KOPT-K1 (cell line): Measurements from ENCODE around the gene LMCD1.

Experiments used
- H3K27ac ChIP-seq: fragments of 200-600 bp; sonication (generic); 2 replicates; pipeline ENCODE4 v1.5.1; 2016; ENCODE audit warnings: antibody characterized with exemption, mild to moderate bottlenecking, low read depth, low read length; ENCODE audit not compliant: poor library complexity, severe bottlenecking
- H3K36me3 ChIP-seq: fragments of 200-600 bp; sonication (generic); 2 replicates; pipeline ENCODE4 v1.5.1; 2017; ENCODE audit warnings: antibody characterized with exemption, mild to moderate bottlenecking, low read length, moderate library complexity; ENCODE audit not compliant: insufficient read depth
- H3K9me3 ChIP-seq: fragments of 200-600 bp; sonication (generic); 2 replicates; pipeline ENCODE4 v1.5.1; 2017; ENCODE audit warnings: antibody characterized with exemption, low read length, mild to moderate bottlenecking; ENCODE audit not compliant: insufficient read depth, poor library complexity, severe bottlenecking

Gene LMCD1

DNA sequence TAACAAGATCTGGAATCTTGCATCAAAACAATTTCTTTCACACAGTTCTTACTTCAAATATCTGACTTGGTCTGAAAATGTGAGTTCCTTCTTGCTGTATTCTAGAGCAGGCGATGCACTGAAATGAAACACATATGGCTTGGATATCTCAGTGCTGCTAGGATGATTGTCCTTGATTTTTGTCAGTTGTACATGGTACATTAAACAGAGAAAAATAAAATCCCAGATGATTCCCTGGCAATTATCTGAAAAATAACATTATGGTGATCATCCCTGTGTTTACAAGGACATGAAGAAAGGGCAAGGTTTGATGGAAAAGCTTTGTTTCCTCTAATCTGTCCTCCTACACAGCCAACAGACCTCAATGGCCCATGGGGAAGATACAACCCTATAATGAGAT lies 10.6 kb downstream of the LMCD1 start:
- Histone ChIP-seq H3K27ac (no peak overlapping the region), H3K9me3 (no peaks in the 10 kb centered on the region), H3K36me3 (no peaks in the 10 kb centered on the region)

DNA sequence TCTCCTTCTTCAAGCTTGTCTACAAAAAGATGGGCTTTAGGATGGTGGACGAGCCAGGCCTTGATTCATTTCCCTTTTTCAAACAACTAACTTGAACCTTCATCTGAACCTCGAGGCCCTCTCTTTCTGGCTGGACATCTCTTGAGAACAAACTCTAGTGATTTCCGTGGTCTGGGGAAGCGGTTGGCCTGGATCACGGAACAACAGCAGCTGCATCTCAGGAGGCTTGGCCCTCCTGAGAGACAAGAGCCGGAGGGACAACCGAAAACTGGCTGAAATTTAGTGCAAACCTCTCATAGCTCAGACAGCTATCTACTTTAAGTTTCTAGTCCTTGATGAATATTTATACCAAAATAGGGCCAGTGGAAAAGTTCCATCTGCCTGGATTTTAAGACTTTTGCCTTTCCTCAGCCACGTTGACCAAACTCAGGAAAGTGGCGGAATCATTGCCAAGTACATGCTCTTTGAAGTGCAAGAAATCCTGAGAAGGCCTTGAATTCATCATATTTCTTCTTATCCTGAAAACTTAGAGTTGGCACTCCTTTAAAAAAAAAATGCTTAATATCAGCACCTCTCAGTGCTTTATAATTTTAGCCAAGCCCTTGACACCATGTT lies 14.5 kb downstream of the LMCD1 start:
- Histone ChIP-seq H3K9me3 (no peaks in the 10 kb centered on the region), H3K27ac (no peak overlapping the region), H3K36me3 (no peaks in the 10 kb centered on the region)

DNA sequence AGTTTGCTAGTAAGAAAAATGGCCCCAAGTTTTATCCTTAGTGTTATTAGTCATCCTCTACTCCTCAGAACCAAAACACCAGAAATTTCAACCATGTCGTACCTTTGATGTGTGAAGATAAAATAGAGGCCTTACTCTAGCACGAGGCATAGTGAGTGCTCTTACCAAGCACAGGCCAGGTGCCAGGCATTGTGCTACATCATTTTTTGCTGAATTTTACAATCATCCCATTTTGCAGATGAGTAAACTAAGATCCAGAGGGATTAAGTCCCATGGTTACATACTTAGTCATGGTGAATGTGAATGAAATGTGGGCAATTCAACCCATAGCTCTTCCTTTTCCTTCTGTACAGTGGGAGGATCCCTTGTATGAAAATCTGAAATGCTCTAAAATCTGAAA lies 15.2 kb downstream of the LMCD1 start:
- Histone ChIP-seq H3K36me3 (no peaks in the 10 kb centered on the region), H3K27ac (no peak overlapping the region), H3K9me3 (no peaks in the 10 kb centered on the region)

DNA sequence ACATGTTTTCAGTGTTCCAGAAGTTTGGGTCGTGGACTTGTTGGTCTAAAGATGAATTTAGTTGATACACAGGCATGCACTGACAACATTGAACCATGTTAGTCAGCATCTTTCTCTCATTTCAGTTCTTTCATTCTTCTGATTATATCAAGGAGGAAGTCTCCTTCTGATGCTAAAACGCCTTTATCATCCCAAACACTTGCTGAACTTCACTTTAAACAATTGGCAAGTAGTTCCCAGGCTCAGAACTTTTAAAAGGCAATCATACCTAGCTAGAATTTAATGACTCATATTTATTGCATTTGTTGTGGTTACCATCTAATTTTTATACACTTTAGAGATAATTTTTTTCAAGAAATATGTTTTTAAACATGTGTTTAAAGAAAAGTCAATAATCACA lies 15.9 kb downstream of the LMCD1 start:
- no peaks in the 10 kb centered on the region for H3K9me3 ChIP-seq
- H3K27ac ChIP-seq = no peak overlapping the region
- no peaks in the 10 kb centered on the region for H3K36me3 ChIP-seq

DNA sequence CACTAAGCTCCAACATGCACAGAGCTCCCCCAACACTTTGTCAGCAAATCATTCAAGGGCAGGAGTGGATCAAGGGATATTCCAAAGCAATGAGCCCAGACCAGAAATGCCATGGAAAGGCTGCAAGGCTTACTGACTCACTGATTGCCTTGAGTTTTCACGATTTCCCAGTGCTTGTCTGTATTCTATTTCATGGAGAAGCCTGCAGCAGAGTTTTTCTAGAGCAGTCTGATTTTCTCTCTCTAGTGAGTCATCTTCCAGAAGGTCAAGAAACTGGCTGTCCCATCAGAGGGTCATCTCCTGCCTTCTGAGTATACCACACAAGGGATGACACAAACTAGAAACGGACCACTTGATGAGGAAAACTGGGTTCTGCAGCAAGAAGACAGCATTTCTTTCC lies 16.5 kb downstream of the LMCD1 start:
- no peaks in the 10 kb centered on the region for H3K9me3 ChIP-seq
- no peaks in the 10 kb centered on the region for H3K36me3 ChIP-seq

DNA sequence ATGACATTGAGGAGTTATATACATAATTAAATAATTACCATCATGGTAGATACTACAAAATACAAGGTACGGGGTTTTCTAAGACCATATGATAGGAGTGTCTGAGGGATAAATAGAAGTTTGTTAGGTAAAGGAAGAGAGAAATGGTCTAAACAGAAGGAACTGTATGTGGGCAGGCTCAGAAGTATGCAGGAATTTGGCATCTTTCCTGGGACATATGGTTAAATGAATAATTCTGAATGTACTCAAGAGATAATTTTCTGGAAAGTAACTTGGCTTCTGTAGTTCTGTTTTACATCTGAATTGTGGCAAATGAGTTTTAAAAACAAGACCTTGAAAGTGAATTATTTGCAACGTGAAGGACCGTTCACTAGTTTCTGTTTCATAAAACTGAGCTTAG lies 17.5 kb downstream of the LMCD1 start:
- H3K36me3 ChIP-seq = no peaks in the 10 kb centered on the region
- H3K9me3 ChIP-seq = no peaks in the 10 kb centered on the region
- H3K27ac ChIP-seq = no peak overlapping the region

More for the DNA sequence above, 16.5 kb downstream of the LMCD1 start:
- no peak overlapping the region for H3K27ac ChIP-seq

DNA sequence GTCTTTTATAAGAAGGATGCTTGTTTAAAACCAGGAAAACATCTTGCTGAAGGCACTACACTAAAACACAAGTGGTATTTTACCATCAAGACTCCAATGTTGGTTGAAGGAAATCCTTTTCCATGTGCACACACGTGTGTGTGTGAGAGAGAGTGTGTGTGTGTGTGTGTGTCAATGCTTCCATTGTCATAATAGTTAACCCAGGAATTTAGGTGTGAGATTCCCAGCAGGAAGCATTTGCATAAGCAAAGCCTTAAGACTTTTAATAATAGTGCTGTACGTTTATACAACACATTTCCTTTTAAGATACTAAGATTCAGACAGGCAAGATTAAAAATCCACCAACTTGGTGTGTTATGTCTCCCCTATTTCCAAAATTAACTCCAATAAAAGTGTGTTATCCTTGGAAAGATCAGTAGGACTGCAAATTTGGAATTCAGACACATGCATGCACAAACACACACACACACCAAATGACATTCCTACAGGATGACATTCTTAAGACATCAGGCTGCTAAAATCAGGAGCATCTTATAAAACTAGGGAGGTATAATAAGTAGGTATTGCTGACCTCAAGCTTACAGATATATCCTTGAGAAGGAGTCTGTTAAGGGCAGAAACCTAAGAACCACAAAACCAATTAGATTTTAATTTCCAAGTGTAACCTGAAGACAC lies 18.3 kb downstream of the LMCD1 start:
- no peak overlapping the region for H3K27ac ChIP-seq
- H3K36me3 ChIP-seq = no peaks in the 10 kb centered on the region
- H3K9me3 ChIP-seq = no peaks in the 10 kb centered on the region

DNA sequence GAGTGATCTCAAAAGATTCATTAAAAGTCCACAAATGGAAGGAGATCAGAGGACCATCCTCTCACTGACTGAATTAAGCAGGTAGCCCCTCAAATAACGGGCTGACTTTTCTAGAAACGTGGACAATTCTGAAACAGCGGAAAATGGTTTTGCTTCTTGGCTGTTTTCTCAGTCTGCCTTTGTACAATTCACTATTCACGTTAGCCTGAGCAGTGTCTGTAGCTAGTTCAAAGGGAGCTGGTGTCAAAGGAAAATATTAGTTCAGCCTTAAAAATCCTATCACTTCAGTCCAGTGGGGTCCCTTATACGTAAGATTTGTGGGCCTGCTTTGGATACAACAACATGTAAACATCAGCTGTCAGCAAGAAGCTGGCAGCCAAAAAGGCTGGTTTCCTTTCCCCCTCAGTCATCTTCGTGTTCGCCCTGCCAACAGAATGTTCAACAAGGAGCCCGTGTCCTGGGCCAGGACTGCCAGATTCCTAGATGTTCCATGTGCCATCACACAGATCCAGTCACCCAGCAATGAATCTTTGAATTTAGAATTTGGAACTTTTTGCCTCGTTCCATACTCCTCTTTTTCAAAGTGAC lies 19.3 kb downstream of the LMCD1 start:
- Histone ChIP-seq H3K36me3 (no peaks in the 10 kb centered on the region), H3K27ac (no peak overlapping the region), H3K9me3 (no peaks in the 10 kb centered on the region)

DNA sequence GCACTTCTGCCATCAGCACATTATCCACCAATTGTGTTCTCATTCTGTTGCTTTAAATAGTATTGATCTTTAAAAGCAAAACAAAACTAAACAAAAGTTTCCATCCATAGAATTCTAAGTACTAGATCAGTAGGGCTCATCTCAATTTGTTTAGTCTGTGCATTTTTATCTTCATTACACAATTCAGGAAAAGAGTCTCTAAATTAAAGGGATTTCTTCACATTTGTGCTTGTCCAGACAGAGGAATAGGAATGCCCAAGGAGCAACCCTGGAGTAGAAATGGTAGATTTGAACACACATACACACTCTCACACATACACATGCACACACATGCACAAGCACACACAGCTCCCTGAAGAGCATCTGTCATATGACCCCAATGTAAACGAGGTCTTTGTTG lies 21.4 kb downstream of the LMCD1 start:
- no peak overlapping the region for H3K27ac ChIP-seq
- H3K36me3 ChIP-seq = no peaks in the 10 kb centered on the region
- no peaks in the 10 kb centered on the region for H3K9me3 ChIP-seq

DNA sequence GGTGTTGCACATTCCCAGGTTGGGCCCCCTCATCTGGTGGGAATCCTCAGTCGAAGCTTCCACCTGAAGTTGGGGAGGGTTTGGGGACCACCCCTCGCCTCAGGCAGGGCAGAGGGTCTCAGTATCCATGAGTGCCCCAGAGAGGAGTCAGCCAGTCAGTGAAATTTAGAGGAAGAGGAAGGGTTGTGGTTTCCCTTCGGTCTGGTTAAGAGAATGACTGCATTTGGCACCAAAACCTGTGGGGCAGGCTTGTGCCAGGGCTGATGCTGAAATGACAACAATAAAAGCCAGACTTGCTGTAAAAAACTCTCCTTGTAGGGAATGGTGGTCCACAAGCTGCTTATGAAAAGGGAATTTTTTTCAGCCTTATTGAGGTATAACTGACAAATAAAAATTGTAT lies 22.6 kb downstream of the LMCD1 start:
- no peaks in the 10 kb centered on the region for H3K36me3 ChIP-seq
- H3K27ac ChIP-seq = no peak overlapping the region
- no peaks in the 10 kb centered on the region for H3K9me3 ChIP-seq

DNA sequence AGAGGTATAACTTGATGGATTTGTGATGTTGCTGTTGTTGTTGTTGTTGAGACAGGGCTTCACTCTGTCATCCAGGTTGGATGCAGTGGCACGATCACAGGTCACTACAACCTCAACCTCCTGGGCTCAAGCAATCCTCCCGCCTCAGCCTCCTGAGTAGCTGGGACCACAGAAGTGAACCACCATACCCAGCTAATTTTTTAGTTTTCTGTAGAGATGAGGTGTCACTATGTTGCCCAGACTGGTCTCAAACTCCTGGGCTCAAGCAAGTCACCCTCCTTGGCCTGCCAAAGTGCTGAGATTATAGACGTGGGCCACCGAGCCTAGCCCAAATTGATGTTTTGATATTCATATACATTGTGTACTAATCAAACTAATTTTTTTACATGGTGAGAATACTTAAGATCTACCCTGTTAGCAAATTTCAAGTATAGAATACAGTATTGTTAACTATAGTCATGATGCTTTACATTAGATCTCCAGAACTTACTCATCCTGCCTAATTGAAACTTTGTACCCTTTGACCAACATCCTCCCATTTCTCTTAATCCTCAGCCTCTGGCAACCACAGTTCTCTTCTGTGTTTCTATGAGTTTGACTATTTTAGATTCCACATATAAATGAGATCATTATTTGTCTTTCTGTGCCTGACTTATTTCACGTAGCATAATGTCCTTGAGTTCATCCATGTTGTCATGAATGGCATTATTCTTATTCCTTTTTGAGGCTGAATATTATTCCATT lies 23.2 kb downstream of the LMCD1 start:
- Histone ChIP-seq H3K36me3 (no peaks in the 10 kb centered on the region), H3K27ac (no peak overlapping the region), H3K9me3 (no peaks in the 10 kb centered on the region)

DNA sequence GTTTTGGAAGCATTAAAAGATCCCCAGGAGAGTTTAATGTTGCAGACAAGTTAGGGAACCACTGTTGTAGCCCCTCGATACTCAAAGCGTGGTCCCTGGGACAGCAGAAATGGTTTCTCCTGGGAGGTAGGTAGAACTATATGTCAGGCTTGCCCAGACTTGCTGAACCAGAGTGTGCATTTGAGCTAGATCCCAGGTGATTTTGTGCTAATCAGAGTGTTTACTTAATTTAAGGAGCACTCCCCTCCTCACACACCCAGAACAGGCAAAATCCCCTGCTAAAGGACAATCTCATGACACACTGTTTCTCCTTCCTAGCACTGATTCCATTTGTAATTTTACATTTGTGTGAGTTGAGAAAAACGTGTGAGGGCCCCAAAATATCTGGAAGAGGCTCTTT lies 24.3 kb downstream of the LMCD1 start:
- H3K9me3 ChIP-seq = no peaks in the 10 kb centered on the region
- no peaks in the 10 kb centered on the region for H3K36me3 ChIP-seq
- H3K27ac ChIP-seq = no peak overlapping the region

DNA sequence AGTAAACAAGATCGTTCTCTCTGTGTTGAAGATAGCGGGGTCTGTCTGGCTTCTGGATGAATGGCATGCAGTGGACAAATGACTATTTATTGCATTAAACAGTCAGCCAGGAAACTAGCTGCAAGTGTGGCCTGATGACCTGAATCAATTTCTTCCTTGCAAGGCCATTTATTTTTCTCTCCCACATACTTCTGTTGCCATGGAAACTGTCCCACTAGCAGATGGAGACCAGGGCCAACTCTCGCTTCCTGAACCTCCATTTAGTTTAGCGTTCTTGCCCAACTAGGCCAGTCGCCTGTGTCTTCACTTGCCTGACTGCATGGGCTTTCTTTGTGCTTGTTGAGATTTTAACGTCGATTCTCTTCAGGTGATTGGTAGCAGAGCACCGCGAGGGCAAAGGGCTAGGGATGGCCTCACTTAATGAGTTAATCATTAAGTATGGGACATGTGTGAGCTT lies 27.6 kb downstream of the LMCD1 start:
- Histone ChIP-seq H3K27ac (no peak overlapping the region), H3K9me3 (no peaks in the 10 kb centered on the region), H3K36me3 (no peaks in the 10 kb centered on the region)

DNA sequence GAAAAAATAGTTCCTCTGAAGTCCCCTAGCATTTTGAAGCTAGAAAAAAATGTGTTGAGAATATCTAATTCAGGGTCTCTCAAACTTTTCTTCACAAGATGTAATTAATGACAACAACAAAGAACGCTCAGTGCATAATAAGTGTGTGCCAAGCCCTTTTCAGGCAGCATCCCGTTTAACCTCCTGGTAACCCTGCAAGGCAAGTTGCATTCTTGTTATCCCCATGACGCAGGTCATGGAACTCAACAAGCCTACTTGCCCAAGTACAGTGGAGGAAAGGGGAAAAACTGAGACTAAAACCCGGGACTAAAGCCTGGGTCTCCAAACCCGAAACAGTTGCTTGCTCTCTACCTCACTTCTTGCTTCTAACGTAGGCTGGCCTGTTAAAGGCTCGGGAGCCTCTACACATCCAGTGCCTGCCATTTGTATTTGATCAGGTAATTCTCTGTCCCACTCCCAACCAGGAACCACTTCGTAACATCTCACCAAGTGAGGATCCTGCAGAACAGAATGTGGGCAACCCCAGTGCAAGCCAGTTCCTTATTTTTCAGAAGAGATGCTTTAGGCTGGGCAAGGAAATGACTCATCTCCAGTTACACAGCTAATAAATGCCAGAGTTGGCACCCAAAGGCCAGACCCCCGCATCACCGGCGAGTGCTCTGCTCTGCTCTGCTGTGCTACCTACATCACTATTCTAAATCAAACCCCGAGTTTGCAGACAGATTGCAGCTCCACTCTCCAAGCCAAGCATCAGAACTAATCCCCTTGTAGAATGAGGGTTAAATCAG lies 28.3 kb downstream of the LMCD1 start:
- Histone ChIP-seq H3K36me3 (no peaks in the 10 kb centered on the region), H3K27ac (no peak overlapping the region), H3K9me3 (no peaks in the 10 kb centered on the region)

DNA sequence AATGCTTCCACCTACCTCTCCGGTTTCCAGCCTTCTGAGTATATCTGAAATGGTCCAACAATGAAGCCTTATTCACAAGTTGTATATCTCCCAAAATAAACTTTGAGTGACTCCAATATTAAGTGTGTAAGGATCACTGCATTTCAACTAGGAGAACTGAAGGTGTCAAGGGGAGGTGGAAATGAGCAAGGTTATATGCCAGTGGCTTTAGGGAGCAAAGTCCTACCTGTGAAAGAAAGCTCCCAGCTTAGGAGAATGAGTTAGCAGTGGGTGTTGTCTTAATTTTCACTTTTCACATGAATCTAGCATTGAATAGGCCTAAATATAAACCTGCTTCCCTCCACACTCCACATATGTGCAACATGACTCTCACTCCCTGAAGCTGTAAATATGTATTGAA lies 29.0 kb downstream of the LMCD1 start:
- Histone ChIP-seq H3K27ac (no peak overlapping the region), H3K36me3 (no peaks in the 10 kb centered on the region), H3K9me3 (no peaks in the 10 kb centered on the region)
